Stimulated activated CD4-positive, alpha-beta T cell treated with anti-CD3 and anti-CD28 coated beads, Interleukin-4, amount 100 ng/mL, for 24 hours (primary cell): ENCODE results near the gene ENOX1.

Experiments used
- DNase-seq: peaks from one replicate; pipeline ENCODE4 v3.0.0-alpha.2; 2020

ENOX1 gene

GRCh38 chr13:43232144-43232872 is 554.5 kb downstream of the ENOX1 start:
- no peak for DNase-seq

- DNase-seq: no peak
Measured at GRCh38 chr13:43230989-43231388, 555.8 kb downstream of the ENOX1 start.

GRCh38 chr13:43229506-43229905 is 557.3 kb downstream of the ENOX1 start:
- DNase-seq: no peak

- DNase-seq: no peak
Measured at GRCh38 chr13:43227721-43228120, 559.1 kb downstream of the ENOX1 start.

- DNase-seq: no peak
Measured at GRCh38 chr13:43223216-43223615, 563.6 kb downstream of the ENOX1 start.

GRCh38 chr13:43222086-43222485 is 564.7 kb downstream of the ENOX1 start:
- no peak for DNase-seq

GRCh38 chr13:43221611-43222010 is 565.2 kb downstream of the ENOX1 start:
- DNase-seq: no peak

GRCh38 chr13:43220873-43221595 is 565.7 kb downstream of the ENOX1 start:
- DNase-seq: no peak

- no peak for DNase-seq
Measured at GRCh38 chr13:43214124-43214523, 572.6 kb downstream of the ENOX1 start.

- no peak for DNase-seq
Measured at GRCh38 chr13:43206838-43207237, 579.9 kb downstream of the ENOX1 start.

GRCh38 chr13:43205416-43205815 is 581.4 kb downstream of the ENOX1 start:
- DNase-seq: no peak

GRCh38 chr13:43204591-43204990 is 582.2 kb downstream of the ENOX1 start:
- DNase-seq: no peak

GRCh38 chr13:43203781-43204180 is 583.0 kb downstream of the ENOX1 start:
- DNase-seq: no peak

GRCh38 chr13:43200736-43201135 is 586.0 kb downstream of the ENOX1 start:
- no peak for DNase-seq

GRCh38 chr13:43200307-43200706 is 586.5 kb downstream of the ENOX1 start:
- DNase-seq: no peak

- DNase-seq: no peak
Measured at GRCh38 chr13:43196750-43197370, 589.9 kb downstream of the ENOX1 start.

GRCh38 chr13:43196086-43196621 is 590.6 kb downstream of the ENOX1 start:
- no peak for DNase-seq

- DNase-seq: no peak
Measured at GRCh38 chr13:43195551-43195950, 591.2 kb downstream of the ENOX1 start.

- no peak for DNase-seq
Measured at GRCh38 chr13:43195112-43195511, 591.7 kb downstream of the ENOX1 start.

GRCh38 chr13:43193789-43194420 is 592.9 kb downstream of the ENOX1 start:
- no peak for DNase-seq

GRCh38 chr13:43191546-43191945 is 595.2 kb downstream of the ENOX1 start:
- DNase-seq: no peak

- no peak for DNase-seq
Measured at GRCh38 chr13:43185226-43185625, 601.5 kb downstream of the ENOX1 start.

GRCh38 chr13:43180837-43181236 is 605.9 kb downstream of the ENOX1 start:
- DNase-seq: no peak
